GM18502 (cell line): ENCODE results near the gene APOL1.
"Not testable (repeated sequence)": the region's sequence is repeated elsewhere in the genome, so short reads cannot be mapped to it uniquely, and the experiment has no call there.

Source experiments
- ATAC-seq: cut with Tn5 transposase; IDR thresholded peaks from one replicate; pipeline ENCODE4 v1.9.1; 2021; ENCODE audit warnings: mild to moderate bottlenecking; ENCODE audit not compliant: unreplicated experiment, poor library complexity

The APOL1 gene

DNA sequence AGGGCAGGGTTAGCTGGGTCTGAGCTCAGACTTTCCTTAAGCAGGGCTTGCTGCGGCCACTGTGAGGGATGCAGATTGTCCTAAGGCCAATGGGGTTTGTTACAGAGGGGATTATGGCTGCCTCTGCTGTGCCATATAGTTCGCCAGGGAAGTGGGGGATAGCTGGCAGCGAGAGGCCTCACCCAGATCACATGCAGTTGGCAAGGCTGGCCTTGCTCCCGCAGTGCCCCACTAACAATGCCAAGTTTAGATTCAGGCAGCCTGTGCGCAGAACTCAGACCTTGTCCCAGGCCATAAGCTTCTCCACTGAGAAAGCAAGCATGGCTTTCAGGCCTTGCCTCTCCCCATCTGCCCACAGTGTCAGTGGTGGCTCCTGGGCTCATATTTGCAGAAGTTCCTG lies 8.9 kb upstream of the APOL1 start:
- no peak for ATAC-seq

DNA sequence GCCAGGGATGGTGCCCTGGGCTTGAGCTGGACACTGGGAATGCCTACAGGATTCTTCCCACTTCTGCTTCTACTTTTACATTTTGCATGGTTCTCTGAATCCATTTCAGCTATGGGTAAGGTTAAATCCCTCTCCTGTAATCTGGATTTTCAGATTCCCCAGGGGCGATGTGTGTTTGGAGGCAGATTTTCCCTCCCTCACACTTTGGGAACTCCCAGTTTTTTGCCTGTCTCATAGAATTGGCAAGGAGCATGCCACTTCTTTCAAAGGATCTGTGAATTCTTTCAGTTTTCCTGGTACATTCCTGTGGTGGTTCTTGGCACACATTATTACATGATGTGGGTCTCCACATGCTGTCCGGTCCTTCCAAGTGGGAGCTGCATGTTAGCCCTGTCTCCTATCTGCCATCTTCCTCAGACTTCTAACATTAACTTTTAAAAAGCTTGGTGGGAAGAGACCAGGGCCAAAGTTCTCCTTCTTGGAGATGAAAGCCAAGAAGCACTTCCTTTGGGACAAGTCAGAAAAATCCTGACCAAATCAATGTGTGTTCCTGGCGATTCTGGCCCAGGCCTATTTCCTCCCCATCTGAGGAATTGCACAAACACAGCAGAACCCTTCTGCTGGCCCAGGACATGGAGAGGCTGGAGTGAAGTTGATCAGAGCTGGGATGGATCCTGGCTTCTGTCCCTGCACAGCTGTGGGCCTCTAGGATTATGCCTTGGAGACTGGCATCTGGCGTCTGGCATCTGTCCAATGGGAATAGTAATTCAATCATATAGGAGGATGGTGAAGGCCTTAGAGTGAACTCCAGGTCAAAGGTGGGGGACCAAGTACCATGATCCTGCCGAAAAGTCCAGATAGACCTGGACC lies 8.2 kb upstream of the APOL1 start:
- ATAC-seq: no peak

GRCh38 chr22:36245805-36246356 lies 7.1 kb upstream of the APOL1 start:
- no peak for ATAC-seq

- no peak for ATAC-seq
These were observed 6.2 kb upstream of the APOL1 start for GRCh38 chr22:36246718-36247117.

DNA sequence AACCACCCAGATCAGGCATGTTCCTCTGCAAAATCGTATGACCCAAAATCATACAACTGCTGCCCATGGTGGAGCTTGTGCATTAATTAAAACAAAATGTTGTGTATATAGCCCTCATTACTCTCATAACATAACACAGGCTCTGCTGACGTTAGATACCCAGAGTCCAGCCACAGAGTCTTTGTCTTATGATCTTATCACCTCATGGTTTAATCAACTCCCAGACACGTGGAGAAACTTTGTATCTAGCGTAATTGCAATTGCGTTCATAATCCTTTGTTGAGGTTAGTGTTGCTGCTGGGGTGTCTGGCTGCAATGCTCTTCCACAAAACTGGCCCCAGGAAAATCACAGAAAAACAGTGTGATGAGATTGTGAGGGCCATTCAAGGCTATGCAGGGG lies 5.0 kb upstream of the APOL1 start:
- no peak for ATAC-seq

DNA sequence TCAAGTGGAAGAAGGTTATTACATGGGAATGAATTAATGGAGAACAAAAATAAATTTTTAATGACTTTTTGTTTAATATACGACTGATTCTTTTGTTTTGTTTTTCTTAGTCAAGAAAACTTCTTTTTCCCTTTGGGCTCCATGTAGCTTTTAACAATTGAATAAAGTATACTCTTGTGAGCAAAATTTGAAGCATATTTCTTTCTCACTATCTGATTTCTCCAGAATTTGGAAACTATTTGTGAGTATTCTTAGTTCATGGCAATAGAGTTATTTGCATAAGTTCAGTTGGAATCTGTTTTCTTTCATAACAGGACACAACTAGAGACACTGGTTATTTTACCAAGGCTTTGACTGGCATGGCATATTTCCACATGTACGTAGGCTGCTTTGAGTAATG lies 3.8 kb upstream of the APOL1 start:
- no peak for ATAC-seq

- ATAC-seq: not testable (repeated sequence)
These were observed 2.5 kb upstream of the APOL1 start for GRCh38 chr22:36250292-36250960.

- not testable (repeated sequence) for ATAC-seq
These were observed 839 bp upstream of the APOL1 start for GRCh38 chr22:36251979-36252608.

DNA sequence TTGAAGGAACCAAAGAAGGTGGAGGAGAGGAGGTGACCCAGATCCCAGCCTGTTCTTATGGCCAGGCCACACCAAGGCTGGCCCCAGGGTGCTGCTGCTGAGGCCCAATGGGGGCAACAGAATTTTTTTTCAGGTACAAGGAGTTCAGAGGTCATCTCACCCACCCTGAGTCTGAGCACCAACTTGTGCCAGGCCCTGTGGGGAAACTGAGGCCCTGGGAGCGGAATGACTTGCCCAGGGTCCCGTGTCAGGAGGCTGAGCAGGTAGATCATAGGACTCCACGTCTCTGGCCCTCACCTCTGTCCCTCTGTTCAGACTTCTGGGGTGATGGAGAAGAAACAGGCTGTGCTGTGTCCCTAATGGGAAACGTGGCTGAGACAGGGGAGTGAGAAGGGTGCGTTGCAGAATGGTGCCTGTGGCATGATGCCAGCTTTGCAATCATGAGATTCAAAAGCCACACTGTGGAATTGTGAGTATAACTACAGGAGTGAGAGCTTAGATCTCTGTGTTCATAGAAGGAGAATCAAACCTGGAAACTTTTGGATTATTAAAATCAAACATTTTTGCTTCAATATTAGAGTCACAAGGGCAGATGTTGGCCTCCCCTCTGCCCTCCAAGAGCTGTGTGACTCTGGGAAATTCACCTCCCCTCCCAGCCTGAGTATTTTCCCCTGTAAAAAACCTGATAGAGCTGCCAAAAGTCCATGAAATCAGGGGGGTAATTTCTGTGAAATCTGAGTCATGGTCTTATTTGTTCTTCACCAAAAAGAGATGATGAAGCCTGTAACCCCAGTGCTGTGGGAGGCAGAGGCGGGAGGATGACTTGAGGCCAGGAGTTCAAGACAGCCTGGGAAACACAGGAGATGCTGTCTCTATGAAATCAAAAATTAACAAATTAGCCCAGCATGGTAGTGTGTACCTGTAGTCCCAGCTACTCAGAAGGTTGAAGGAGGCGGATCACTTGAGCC lies 874 bp downstream of the APOL1 start:
- ATAC-seq: no peak

DNA sequence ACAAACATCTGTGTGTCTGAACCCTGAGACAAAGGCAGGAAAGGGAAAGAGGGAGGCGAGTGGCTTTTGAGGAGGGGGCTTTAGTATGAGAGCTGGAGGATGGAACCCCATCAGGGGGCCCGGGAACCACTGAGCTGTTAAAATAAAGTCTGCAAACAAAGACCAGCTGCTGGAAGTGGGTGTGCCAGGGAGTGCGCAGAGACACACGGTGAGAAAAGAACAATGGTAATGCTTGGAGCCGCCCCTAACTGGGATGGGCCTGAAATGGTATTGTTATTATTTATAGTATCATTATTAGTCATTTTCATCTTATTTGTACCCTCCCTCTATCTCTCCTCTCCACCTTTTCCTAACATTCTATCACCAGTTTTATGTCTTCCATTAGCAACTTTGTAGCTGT lies 2.6 kb downstream of the APOL1 start:
- ATAC-seq: not testable (repeated sequence)

- ATAC-seq: no peak
These were observed 3.5 kb downstream of the APOL1 start for GRCh38 chr22:36256478-36256877.

DNA sequence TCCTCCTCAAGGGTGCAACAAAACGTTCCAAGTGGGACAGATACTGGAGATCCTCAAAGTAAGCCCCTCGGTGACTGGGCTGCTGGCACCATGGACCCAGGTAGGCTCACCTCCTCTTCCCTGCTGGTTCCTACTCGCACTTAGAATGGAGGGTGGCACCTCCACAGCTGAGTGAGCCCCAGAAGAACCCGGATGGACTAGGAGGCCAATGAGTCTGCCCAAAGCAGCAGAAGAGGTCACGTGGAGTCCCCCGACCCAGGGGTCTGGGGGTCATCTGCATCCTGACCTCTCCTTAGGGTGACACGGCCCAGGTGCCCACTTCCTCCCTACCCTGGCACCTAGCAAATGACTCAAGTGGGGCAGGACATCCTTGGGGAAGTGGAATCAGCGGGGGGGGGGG lies 4.4 kb downstream of the APOL1 start:
- no peak for ATAC-seq

GRCh38 chr22:36257948-36258670 lies 5.2 kb downstream of the APOL1 start:
- ATAC-seq: no peak

- ATAC-seq: no peak
These were observed 6.0 kb downstream of the APOL1 start for GRCh38 chr22:36258701-36259614.

GRCh38 chr22:36259615-36260300 lies 6.8 kb downstream of the APOL1 start:
- ATAC-seq: no peak

DNA sequence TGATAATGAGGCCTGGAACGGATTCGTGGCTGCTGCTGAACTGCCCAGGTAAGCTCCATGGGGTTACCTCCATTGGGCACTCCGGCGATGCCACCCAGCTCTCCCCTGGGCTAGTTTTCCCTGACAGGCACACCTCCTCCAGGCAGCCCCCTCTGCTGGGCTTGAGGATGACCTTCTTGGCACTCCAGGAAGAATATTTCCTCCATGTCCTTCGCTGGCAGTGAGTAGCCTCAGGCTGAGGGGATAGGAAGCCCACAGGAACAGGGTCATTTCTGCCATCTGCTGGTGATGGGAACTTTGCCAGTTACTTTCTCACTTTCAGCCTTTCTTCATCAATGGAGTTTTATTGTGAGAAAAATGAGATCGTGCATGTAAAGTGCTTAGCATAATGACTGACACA lies 8.7 kb downstream of the APOL1 start:
- ATAC-seq: not testable (repeated sequence)

- not testable (repeated sequence) for ATAC-seq
These were observed 9.4 kb downstream of the APOL1 start for GRCh38 chr22:36262307-36262706.
